Vagina (tissue), 2 donors: ENCODE results near the gene GADD45A. TPM values are rescaled to one million over a fixed set of nuclear protein-coding genes. Genes with fewer than 3 reads are reported as not detected.

Source experiments
- DNase-seq, 2 donors: peaks; one replicate each; pipeline ENCODE4 v3.0.0-alpha.2; 2017; ENCODE audit errors: extremely low spot score in 2 of 2
- H3K27ac ChIP-seq: fragments of 200-600 bp; sonication (generic); one replicate; pipeline ENCODE4 v1.5.1; 2019
- H3K27me3 ChIP-seq: fragments of 200-600 bp; sonication (generic); one replicate; pipeline ENCODE4 v1.5.1; 2019
- H3K36me3 ChIP-seq, 2 donors: fragments of 200-600 bp; sonication (generic); one replicate each; pipeline ENCODE4 v1.5.1; 2017 to 2019
- H3K4me1 ChIP-seq: fragments of 200-600 bp; sonication (generic); one replicate; pipeline ENCODE4 v1.5.1; 2019
- H3K4me3 ChIP-seq, 2 donors: fragments of 200-600 bp; sonication (generic); 1 replicate in 1 of 2; 2 replicates in 1 of 2; pipeline ENCODE4 v1.5.1; 2016 to 2019
- H3K9me3 ChIP-seq: fragments of 200-600 bp; sonication (generic); one replicate; pipeline ENCODE4 v1.5.1; 2019
- CTCF ChIP-seq, 3 experiments: fragments of 450-650 bp in 2 of 3; fragments of 200-600 bp in 1 of 3; sonication (generic) in 1 of 3; IDR thresholded peaks; one replicate each; pipeline ENCODE4 v1.5.1; 2017 to 2019; ENCODE audit warnings: antibody characterized with exemption in 3 of 3, mild to moderate bottlenecking in 2 of 3, moderate library complexity in 2 of 3
- POLR2A ChIP-seq, 2 donors: fragments of 450-650 bp; IDR thresholded peaks; one replicate each; pipeline ENCODE4 v1.6.1; 2017; ENCODE audit warnings: antibody characterized with exemption in 2 of 2, mild to moderate bottlenecking in 2 of 2, moderate library complexity in 2 of 2
- POLR2AphosphoS5 ChIP-seq, 2 donors: sonication (generic); formaldehyde crosslinking; IDR thresholded peaks; one replicate each; pipeline ENCODE4 v1.9.0; 2017; ENCODE audit warnings: antibody characterized with exemption in 2 of 2, mild to moderate bottlenecking in 2 of 2, low read depth in 1 of 2; ENCODE audit not compliant: insufficient read depth in 1 of 2
- intact Hi-C: fragments of 100-400 bp; cut with DNase I; formaldehyde crosslinking; loops from one replicate; pipeline ENCODE4 v1.15.1; 2023
- total RNA-seq: library from RNA; depleted of rRNA; stranded (reverse); fragments of >200 nt; gene quantifications from one replicate; pipeline ENCODE4 v1.2.3, GENCODE V29; 2016

Gene GADD45A
- total RNA-seq, 1 donor from 2014 or later, result 44.4 TPM

GRCh38 chr1:67715819-67716218, 30.8 kb downstream of the GADD45A start:
- intact Hi-C loops, result no loop called here
- TF ChIP-seq POLR2AphosphoS5 (IDR thresholded peaks at IDR 0.05; ENCODE audit: insufficient read depth in 1 of 2, low read depth in 1 of 2) (no peak), POLR2A (IDR thresholded peaks at IDR 0.05) (no peak)
- Histone ChIP-seq H3K9me3 (no peaks in the 10 kb centered on the region), H3K4me1 (peaks cover 69% of the 10 kb centered on the region), H3K27me3 (no peaks in the 10 kb centered on the region), H3K4me3 (no peak overlapping the region), H3K27ac (no peak overlapping the region), H3K36me3 (no peaks in the 10 kb centered on the region)
- DNase-seq, result no peak

- Histone ChIP-seq H3K27me3 (no peaks in the 10 kb centered on the region), H3K4me1 (peaks cover 62% of the 10 kb centered on the region), H3K27ac (no peak overlapping the region), H3K9me3 (no peaks in the 10 kb centered on the region), H3K36me3 (no peaks in the 10 kb centered on the region), H3K4me3 (no peak overlapping the region)
- intact Hi-C loops, result no loop called here
- no peak for DNase-seq
- TF ChIP-seq POLR2AphosphoS5 (IDR thresholded peaks at IDR 0.05; ENCODE audit: insufficient read depth in 1 of 2, low read depth in 1 of 2), result peak in 1 of 2 donors; percentile 59
- no peak for TF ChIP-seq POLR2A (IDR thresholded peaks at IDR 0.05)
Measured at GRCh38 chr1:67716800-67717199, 31.8 kb downstream of the GADD45A start.

- H3K36me3 ChIP-seq, result no peaks in the 10 kb centered on the region
- intact Hi-C loops, result no loop called here
- no peaks in the 10 kb centered on the region for H3K27me3 ChIP-seq
- no peak for TF ChIP-seq CTCF (IDR thresholded peaks at IDR 0.05)
- no peak for TF ChIP-seq POLR2A (IDR thresholded peaks at IDR 0.05)
- no peak for TF ChIP-seq POLR2AphosphoS5 (IDR thresholded peaks at IDR 0.05; ENCODE audit: insufficient read depth in 1 of 2, low read depth in 1 of 2)
- no peak overlapping the region for H3K4me3 ChIP-seq
- H3K27ac ChIP-seq, result no peak overlapping the region
- no peak for DNase-seq
- H3K4me1 ChIP-seq, result peaks cover 71% of the 10 kb centered on the region
- no peaks in the 10 kb centered on the region for H3K9me3 ChIP-seq
Measured at GRCh38 chr1:67717876-67718275, 32.9 kb downstream of the GADD45A start.

GRCh38 chr1:67719329-67720196, 34.6 kb downstream of the GADD45A start:
- peaks cover 70% of the 10 kb centered on the region for H3K4me1 ChIP-seq
- H3K36me3 ChIP-seq, result no peaks in the 10 kb centered on the region
- no peaks in the 10 kb centered on the region for H3K27me3 ChIP-seq
- intact Hi-C loops, result no loop called here
- DNase-seq, result no peak
- H3K27ac ChIP-seq, result no peak overlapping the region
- H3K9me3 ChIP-seq, result no peaks in the 10 kb centered on the region
- no peak overlapping the region for H3K4me3 ChIP-seq
- TF ChIP-seq POLR2AphosphoS5 (IDR thresholded peaks at IDR 0.05; ENCODE audit: insufficient read depth in 1 of 2, low read depth in 1 of 2) (no peak), POLR2A (IDR thresholded peaks at IDR 0.05) (no peak), CTCF (IDR thresholded peaks at IDR 0.05) (no peak)

DNA sequence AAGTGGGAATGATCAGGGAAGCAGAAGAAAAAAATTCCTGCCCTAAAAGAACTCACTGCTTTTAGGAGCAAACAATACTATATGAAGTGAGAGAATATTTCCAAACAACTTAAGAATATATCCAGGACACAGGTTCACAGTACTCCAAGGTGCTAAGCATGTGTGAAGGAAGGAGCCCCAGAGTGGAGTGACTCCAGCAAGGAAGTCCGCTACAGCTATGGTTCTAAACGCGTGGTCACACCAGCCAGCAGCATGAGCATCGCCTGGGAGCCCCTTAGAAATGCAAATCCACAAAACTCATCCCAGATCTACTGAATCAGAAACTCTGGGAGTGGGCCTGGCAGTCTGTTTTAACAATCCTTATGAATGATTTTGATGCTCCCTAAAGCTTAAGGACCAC, 36.1 kb downstream of the GADD45A start:
- Histone ChIP-seq H3K9me3 (no peaks in the 10 kb centered on the region), H3K27ac (no peak overlapping the region), H3K27me3 (no peaks in the 10 kb centered on the region), H3K4me1 (peaks cover 78% of the 10 kb centered on the region), H3K36me3 (no peaks in the 10 kb centered on the region), H3K4me3 (no peak overlapping the region)
- intact Hi-C loops, result no loop called here
- TF ChIP-seq POLR2AphosphoS5 (IDR thresholded peaks at IDR 0.05; ENCODE audit: insufficient read depth in 1 of 2, low read depth in 1 of 2), result no peak
- TF ChIP-seq POLR2A (IDR thresholded peaks at IDR 0.05), result no peak
- TF ChIP-seq CTCF (IDR thresholded peaks at IDR 0.05), result no peak
- DNase-seq, result no peak
